Memory B cell (primary cell): ENCODE results near the gene RAP1GAP2.

Experiments
- ATAC-seq: fragments of 150-1000 bp; cut with Tn5 transposase; 2 replicates; pipeline ENCODE4 v1.10.0; 2021; ENCODE audit warnings: low read depth, mild to moderate bottlenecking, moderate library complexity
- DNase-seq, 2 donors: peaks; one replicate each; pipeline ENCODE4 v3.0.0; 2022; ENCODE audit warnings: low spot score in 2 of 2
- H3K27ac Mint-ChIP-seq: one replicate; pipeline ENCODE4 v1.8.0; 2022; ENCODE audit warnings: mild to moderate bottlenecking, moderate library complexity, mixed read lengths
- H3K27me3 Mint-ChIP-seq: one replicate; pipeline ENCODE4 v1.8.0; 2022; ENCODE audit warnings: mixed read lengths
- H3K36me3 Mint-ChIP-seq: one replicate; pipeline ENCODE4 v1.8.0; 2022; ENCODE audit warnings: mild to moderate bottlenecking, mixed read lengths
- H3K4me1 Mint-ChIP-seq: one replicate; pipeline ENCODE4 v1.8.0; 2022; ENCODE audit warnings: mixed read lengths
- H3K4me3 Mint-ChIP-seq: one replicate; pipeline ENCODE4 v1.8.0; 2022; ENCODE audit warnings: mild to moderate bottlenecking, moderate library complexity, mixed read lengths
- H3K9me3 Mint-ChIP-seq: one replicate; pipeline ENCODE4 v1.8.0; 2022; ENCODE audit warnings: mixed read lengths

RAP1GAP2 gene

GRCh38 chr17:3009411-3009920 lies 213.2 kb downstream of the RAP1GAP2 start:
- H3K9me3 Mint-ChIP-seq: no peaks in the 10 kb centered on the region
- H3K36me3 Mint-ChIP-seq: peaks cover 29% of the 10 kb centered on the region
- ATAC-seq: no peak
- no peak for DNase-seq
- no peak overlapping the region for H3K4me3 Mint-ChIP-seq
- peaks cover 17% of the 10 kb centered on the region for H3K4me1 Mint-ChIP-seq
- H3K27me3 Mint-ChIP-seq: no peaks in the 10 kb centered on the region
- H3K27ac Mint-ChIP-seq: no peak overlapping the region

GRCh38 chr17:3011891-3012290 lies 215.7 kb downstream of the RAP1GAP2 start:
- peaks cover 9% of the 10 kb centered on the region for H3K4me1 Mint-ChIP-seq
- H3K27ac Mint-ChIP-seq: no peak overlapping the region
- DNase-seq (no peak), ATAC-seq (no peak)
- peaks cover 31% of the 10 kb centered on the region for H3K36me3 Mint-ChIP-seq
- H3K4me3 Mint-ChIP-seq: no peak overlapping the region
- no peaks in the 10 kb centered on the region for H3K9me3 Mint-ChIP-seq
- H3K27me3 Mint-ChIP-seq: no peaks in the 10 kb centered on the region

- peak; percentile 99 for ATAC-seq
- no peaks in the 10 kb centered on the region for H3K27me3 Mint-ChIP-seq
- H3K4me3 Mint-ChIP-seq: no peak overlapping the region
- H3K27ac Mint-ChIP-seq: no peak overlapping the region
- peaks cover 4% of the 10 kb centered on the region for H3K4me1 Mint-ChIP-seq
- DNase-seq: peak; percentile 66 to 70
- H3K9me3 Mint-ChIP-seq: no peaks in the 10 kb centered on the region
- peaks cover 26% of the 10 kb centered on the region for H3K36me3 Mint-ChIP-seq
Measured at GRCh38 chr17:3012926-3013581, 216.8 kb downstream of the RAP1GAP2 start.

GRCh38 chr17:3015890-3016289 lies 219.7 kb downstream of the RAP1GAP2 start:
- Mint-ChIP-seq H3K36me3 (peaks cover 22% of the 10 kb centered on the region), H3K27ac (no peak overlapping the region)

GRCh38 chr17:3017936-3018335 lies 221.7 kb downstream of the RAP1GAP2 start:
- no peaks in the 10 kb centered on the region for H3K27me3 Mint-ChIP-seq
- H3K9me3 Mint-ChIP-seq: peaks cover 6% of the 10 kb centered on the region
- H3K4me3 Mint-ChIP-seq: no peak overlapping the region
- no peak for ATAC-seq
- DNase-seq: no peak
- H3K4me1 Mint-ChIP-seq: peaks cover under 1% of the 10 kb centered on the region
- H3K27ac Mint-ChIP-seq: no peak overlapping the region
- H3K36me3 Mint-ChIP-seq: peaks cover 39% of the 10 kb centered on the region

More at GRCh38 chr17:3015890-3016289, 219.7 kb downstream of the RAP1GAP2 start:
- Mint-ChIP-seq H3K4me3 (no peak overlapping the region), H3K4me1 (peaks cover 3% of the 10 kb centered on the region), H3K27me3 (no peaks in the 10 kb centered on the region), H3K9me3 (no peaks in the 10 kb centered on the region)
- ATAC-seq (no peak), DNase-seq (no peak)

- no peaks in the 10 kb centered on the region for H3K27me3 Mint-ChIP-seq
- no peak for DNase-seq
- H3K36me3 Mint-ChIP-seq: peaks cover 45% of the 10 kb centered on the region
- peaks cover 3% of the 10 kb centered on the region for H3K4me1 Mint-ChIP-seq
- H3K27ac Mint-ChIP-seq: no peak overlapping the region
- H3K9me3 Mint-ChIP-seq: peaks cover 15% of the 10 kb centered on the region
- no peak for ATAC-seq
- no peak overlapping the region for H3K4me3 Mint-ChIP-seq
Measured at GRCh38 chr17:3019761-3020160, 223.5 kb downstream of the RAP1GAP2 start.

- Mint-ChIP-seq H3K36me3 (peaks cover 45% of the 10 kb centered on the region), H3K4me1 (peaks cover 3% of the 10 kb centered on the region), H3K9me3 (peaks cover 15% of the 10 kb centered on the region), H3K27me3 (no peaks in the 10 kb centered on the region), H3K27ac (no peak overlapping the region), H3K4me3 (no peak overlapping the region)
- DNase-seq (no peak), ATAC-seq (no peak)
Measured at GRCh38 chr17:3020381-3020780, 224.1 kb downstream of the RAP1GAP2 start.

GRCh38 chr17:3022197-3022596 lies 226.0 kb downstream of the RAP1GAP2 start:
- DNase-seq (no peak), ATAC-seq (no peak)
- H3K9me3 Mint-ChIP-seq: peaks cover 15% of the 10 kb centered on the region
- H3K4me1 Mint-ChIP-seq: peaks cover 3% of the 10 kb centered on the region
- no peak overlapping the region for H3K27ac Mint-ChIP-seq
- peaks cover 42% of the 10 kb centered on the region for H3K36me3 Mint-ChIP-seq
- H3K27me3 Mint-ChIP-seq: no peaks in the 10 kb centered on the region
- H3K4me3 Mint-ChIP-seq: no peak overlapping the region

- no peaks in the 10 kb centered on the region for H3K27me3 Mint-ChIP-seq
- H3K4me3 Mint-ChIP-seq: no peak overlapping the region
- ATAC-seq (no peak), DNase-seq (no peak)
- H3K36me3 Mint-ChIP-seq: peaks cover 57% of the 10 kb centered on the region
- peaks cover 15% of the 10 kb centered on the region for H3K9me3 Mint-ChIP-seq
- no peak overlapping the region for H3K27ac Mint-ChIP-seq
- peaks cover 3% of the 10 kb centered on the region for H3K4me1 Mint-ChIP-seq
Measured at GRCh38 chr17:3024346-3024745, 228.1 kb downstream of the RAP1GAP2 start.

- H3K9me3 Mint-ChIP-seq: peaks cover 15% of the 10 kb centered on the region
- no peaks in the 10 kb centered on the region for H3K27me3 Mint-ChIP-seq
- no peak overlapping the region for H3K4me3 Mint-ChIP-seq
- H3K27ac Mint-ChIP-seq: no peak overlapping the region
- ATAC-seq (no peak), DNase-seq (no peak)
- H3K4me1 Mint-ChIP-seq: peaks cover 3% of the 10 kb centered on the region
- H3K36me3 Mint-ChIP-seq: peaks cover 59% of the 10 kb centered on the region
Measured at GRCh38 chr17:3025421-3026124, 229.3 kb downstream of the RAP1GAP2 start.

- Mint-ChIP-seq H3K4me1 (peaks cover 3% of the 10 kb centered on the region), H3K27ac (no peak overlapping the region), H3K27me3 (no peaks in the 10 kb centered on the region), H3K4me3 (no peak overlapping the region), H3K36me3 (peaks cover 56% of the 10 kb centered on the region), H3K9me3 (peaks cover 15% of the 10 kb centered on the region)
- DNase-seq (no peak), ATAC-seq (no peak)
Measured at GRCh38 chr17:3026125-3026855, 230.1 kb downstream of the RAP1GAP2 start.

- ATAC-seq (no peak), DNase-seq (no peak)
- H3K27me3 Mint-ChIP-seq: no peaks in the 10 kb centered on the region
- peaks cover 3% of the 10 kb centered on the region for H3K4me1 Mint-ChIP-seq
- H3K36me3 Mint-ChIP-seq: peaks cover 48% of the 10 kb centered on the region
- H3K27ac Mint-ChIP-seq: no peak overlapping the region
- no peak overlapping the region for H3K4me3 Mint-ChIP-seq
- peaks cover 15% of the 10 kb centered on the region for H3K9me3 Mint-ChIP-seq
Measured at GRCh38 chr17:3026856-3027751, 230.9 kb downstream of the RAP1GAP2 start.

GRCh38 chr17:3027786-3028532 lies 231.7 kb downstream of the RAP1GAP2 start:
- peaks cover 3% of the 10 kb centered on the region for H3K4me1 Mint-ChIP-seq
- no peak overlapping the region for H3K4me3 Mint-ChIP-seq
- no peak for DNase-seq
- peaks cover 41% of the 10 kb centered on the region for H3K36me3 Mint-ChIP-seq
- H3K9me3 Mint-ChIP-seq: peaks cover 9% of the 10 kb centered on the region
- no peak for ATAC-seq
- no peaks in the 10 kb centered on the region for H3K27me3 Mint-ChIP-seq
- no peak overlapping the region for H3K27ac Mint-ChIP-seq
